GM18502 (cell line): ENCODE measurements around the gene PREX1.

Experiments used
- ATAC-seq: cut with Tn5 transposase; IDR thresholded peaks from one replicate; pipeline ENCODE4 v1.9.1; 2021; ENCODE audit warnings: mild to moderate bottlenecking; ENCODE audit not compliant: unreplicated experiment, poor library complexity

Gene PREX1

DNA sequence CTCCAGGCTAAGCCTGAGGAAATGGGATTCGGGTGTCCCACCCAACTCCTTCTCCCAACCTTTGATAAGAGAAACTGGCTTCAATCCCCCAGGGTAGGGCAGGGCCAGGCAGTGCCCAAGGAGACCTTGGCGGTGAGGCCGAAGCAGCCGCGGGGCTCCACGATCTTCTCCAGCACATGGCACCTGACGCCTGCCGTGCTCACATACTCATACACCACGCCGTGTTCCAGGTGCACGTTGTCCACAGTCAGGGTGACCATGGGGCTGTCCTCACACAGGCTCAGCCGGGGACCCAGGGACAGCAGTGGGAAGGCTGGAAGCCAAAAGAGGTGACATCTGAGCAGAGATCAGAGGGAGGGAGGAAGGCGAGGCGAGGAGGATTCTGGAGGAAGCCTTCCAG is 176.5 kb downstream of the PREX1 start:
- no peak for ATAC-seq

DNA sequence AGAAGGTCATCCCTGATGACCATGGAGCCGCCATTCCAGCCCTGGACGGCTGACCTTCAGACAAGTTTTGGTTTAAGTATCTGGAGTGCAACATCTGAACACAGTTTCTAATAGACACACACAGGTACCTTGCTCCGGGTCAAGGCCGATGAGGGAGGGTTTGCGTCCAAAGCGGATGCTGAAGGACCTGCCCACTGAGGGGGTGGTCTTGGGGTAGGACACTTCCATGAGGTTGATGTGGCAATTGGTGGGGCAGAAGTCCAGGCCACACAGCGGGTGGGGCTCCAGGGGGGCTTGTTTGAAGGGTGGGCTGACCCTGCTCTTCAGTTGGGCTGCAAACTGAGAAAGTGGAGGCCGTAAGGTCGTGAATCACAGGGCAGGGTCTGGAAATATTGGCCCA is 177.9 kb downstream of the PREX1 start:
- no peak for ATAC-seq

DNA sequence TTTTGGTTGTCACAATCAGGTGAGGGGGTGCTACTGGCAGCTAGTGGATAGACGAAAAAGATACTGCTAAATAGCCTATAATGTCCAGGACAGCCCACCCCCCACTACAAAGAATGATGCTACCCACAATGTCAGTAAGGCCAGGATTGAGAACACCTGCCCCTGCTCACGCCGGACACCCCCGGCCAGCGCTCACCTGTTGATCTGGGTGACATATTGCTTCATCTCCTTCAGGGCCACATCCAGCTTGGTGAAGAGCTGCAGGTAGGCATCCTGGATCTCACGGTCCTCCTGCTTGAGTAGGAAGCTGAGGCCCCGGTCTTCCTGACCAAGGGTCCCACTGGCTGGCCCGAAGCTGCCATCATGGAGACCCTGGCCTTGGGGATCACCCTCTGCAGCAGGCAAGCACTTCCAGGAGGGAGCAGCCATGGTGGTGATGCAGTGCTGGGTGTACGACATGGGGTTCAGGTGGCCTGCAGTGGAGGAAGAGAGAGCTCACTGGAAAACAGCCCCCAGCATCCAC is 178.6 kb downstream of the PREX1 start:
- ATAC-seq: no peak

DNA sequence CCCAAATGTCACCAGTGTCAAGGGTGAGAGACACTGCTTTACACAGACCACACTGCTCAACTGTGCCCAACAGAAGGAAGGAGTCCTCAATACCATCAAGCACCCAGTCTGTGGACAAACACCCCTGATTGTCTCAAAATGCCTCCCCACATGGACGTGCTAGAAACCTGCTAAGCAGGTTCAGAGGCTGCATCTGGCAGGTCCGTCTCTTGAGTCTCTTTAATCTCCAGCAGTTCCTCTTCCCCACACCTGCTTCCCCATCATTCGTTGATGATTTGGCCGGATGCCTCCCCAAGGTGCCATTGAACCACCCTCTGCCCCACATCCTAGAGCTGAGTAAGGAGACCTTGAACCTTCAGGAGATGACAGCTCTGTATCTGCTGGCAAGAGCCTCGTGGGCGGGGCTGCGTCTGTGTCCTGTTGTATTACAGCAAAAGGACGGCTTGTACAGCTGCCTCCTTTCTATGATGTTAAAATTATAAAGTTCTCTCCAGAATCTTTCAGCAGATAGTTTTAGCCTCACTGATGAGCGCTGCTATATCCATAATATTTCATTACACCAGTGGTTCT is 179.2 kb downstream of the PREX1 start:
- no peak for ATAC-seq

DNA sequence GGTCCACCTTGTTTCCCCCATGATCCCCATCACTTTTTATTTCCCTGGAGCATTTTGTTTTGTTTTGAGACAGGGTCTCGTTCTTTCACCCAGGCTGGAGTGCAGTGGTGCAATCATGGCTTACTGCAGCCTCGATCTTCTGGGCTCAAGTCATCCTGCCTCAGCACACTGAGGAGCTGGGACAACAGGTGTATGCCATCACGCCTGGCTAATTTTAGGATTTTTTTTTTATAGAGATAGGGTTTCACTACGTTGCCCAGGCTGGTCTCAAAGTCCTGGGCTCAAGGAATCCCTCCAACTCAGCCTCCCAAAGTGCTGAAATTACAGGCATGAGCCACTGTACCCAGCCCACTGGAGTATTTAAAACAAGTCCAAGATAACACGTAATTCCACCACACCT is 179.9 kb downstream of the PREX1 start:
- no peak for ATAC-seq

DNA sequence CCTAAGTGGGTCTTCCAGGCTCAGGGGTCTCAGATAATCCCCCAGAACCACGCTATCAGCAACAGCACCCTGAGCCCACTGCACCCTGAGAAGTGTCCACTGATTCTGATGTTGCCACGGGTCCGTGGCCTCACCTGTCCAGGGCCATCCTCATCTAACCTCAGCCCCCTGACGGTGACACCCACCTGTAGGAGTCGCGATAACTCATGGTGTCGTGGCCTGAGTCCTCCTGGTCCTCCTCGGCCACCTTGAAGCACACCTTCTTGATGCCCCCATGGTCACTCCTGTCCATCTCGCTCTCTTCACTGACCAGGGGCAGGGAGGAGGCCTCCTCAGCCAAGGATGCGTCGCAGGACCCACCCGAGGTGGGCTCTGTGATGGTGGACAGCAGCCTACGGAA is 182.1 kb downstream of the PREX1 start:
- ATAC-seq: no peak

DNA sequence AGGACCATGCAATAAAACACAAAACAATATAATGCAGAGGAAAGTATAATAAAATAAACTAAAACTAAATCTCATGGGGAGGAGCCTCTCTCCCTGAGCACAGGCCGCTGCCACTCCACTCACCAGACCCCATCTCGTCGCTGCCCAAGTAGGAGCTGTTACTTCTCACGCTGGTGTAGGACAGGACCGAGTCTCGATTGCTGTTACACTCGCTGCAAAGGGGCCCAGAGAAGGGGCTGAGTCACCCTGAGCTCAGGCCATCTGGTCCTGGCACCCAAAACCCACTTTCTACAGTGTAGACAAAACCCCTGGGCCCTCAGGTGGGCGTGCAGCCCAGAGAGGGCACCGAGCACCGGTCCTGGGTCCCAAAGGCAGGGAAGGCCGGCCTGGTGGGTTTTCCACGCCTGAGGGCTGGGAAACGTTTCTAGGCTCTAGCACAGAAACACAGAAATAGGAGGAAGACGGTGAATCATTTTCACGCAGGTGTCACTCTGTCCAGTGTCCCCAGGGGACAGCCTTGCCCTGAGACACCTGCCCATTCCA is 183.4 kb downstream of the PREX1 start:
- ATAC-seq: no peak

DNA sequence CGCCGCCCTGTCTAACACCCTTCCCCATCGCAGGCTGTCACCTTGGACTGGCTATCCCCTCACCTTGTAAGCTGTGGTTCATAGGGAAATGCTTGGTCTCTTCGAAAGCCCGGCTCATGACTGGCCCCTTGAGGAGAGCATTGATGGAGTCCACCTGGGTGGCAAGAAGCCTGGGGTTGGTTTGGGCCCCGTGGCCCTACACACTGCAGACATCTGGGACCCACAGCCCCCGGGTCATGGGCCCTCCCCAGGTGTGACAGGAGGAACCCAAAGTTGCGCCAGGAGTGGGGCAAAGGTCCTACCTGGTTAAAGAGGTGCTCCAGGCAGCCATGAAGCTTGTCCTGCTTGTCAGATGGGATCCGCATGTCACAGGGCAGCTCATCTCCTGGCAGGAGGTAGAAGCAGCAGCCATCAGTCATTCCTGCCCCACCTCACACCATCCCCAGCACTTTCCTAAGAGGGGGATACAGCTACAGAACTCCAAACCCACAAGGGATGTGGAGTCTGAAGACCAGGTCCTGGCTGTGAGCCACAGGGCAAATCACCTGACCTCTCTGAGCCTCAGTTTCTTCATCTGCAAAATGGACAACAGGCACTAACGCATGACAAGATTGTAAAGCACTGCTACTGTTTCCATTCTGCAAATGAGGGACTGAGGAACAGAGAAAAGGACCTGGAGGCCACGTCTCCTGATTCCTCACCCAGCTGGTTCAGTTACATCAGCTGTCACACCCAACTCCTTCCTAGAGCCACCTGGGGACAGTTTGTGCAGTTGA is 185.5 kb downstream of the PREX1 start:
- no peak for ATAC-seq

DNA sequence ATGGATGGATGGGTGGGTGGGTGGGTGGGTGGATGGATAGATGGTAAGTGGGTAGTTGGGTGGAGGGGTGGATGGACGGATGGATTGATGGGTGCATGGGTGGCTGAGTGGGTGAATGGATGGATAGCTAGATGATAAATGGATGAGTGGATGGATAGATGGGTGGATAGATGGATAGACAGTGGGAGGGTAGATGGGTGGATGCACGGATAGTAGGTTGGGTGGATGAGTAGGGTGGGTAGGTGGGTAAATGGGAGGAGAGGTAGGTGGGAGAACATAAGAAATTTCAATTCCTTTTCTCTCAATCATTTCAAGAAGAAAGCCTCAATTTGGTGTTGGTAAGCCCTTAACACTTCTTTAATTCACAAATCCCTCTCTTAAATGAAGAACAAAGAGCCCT is 186.9 kb downstream of the PREX1 start:
- ATAC-seq: no peak

DNA sequence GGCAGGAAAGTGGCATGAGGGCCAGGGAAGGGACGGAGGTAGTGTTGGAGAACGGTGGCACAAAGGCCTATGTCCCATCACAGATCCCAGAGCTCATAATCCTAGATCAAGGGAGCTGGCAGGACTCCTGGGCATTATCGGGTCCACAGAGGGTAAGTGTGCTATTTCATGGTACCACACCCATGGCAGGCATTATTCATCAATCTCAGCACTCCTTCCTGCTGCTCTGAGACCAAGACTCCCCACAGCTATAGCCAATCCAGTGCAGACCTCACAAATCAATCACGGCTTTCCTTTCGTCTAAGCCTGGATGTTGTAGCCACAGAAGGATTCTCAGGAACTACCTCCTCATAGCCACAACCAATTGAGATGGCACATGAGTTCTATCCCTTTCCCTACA is 187.9 kb downstream of the PREX1 start:
- no peak for ATAC-seq

DNA sequence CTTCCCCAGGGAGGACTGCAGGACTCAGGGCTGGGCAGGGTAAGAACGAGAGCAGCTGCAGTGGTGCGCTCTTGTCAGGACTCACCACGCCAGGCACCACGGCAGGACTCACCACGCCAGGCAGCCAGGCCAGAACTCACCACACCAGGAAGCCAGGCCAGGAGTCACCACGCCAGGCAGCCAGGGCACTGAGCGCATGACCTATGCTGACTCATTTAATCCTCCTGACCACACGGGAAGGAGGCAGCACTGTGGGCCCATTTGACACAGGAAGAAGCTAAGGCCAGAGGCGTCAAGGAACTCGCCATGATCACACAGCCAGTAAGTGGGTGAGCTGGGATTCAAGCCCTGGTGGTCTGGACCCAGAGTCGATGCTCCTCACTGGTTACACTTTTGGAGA is 189.3 kb downstream of the PREX1 start:
- no peak for ATAC-seq

DNA sequence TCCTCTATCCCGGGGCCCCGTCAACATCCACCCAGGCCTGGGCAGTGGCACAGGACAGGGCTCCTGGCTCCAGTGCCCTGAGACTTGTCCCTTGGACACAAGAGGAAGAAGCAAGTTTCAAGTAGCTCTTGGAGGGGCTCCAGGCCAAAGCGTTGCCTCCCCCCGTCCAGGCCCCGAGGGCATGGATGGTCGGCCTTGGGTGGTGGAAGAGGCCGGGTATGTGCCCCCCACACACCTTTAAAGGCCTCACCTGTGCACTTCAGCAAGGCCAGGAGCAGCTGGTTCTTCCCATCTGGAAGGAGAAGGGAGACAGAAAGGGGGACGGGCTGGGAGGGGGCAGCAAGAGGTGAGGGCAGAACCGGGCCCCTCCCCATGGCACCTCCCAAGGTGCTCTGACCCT is 190.3 kb downstream of the PREX1 start:
- ATAC-seq: no peak

DNA sequence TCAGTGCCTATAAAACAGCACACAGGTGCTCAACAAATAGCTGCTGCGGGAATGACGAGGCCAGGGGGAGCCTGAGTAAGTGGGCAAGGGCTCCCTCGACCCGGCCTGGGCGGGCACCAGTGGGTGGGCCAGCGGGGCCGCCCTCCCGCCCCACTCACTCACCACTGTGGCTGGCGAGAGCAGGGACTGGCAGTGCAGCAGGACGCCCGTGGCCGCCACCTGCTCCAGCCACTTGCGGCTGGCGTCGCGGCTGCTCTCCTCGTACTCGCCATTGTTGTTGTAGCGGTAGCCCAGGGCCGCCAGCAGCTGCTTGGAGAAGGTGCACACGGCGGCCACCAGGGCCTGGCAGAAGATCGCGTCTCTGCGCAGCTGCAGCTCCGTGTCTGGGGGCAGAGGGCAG is 191.5 kb downstream of the PREX1 start:
- ATAC-seq: no peak

DNA sequence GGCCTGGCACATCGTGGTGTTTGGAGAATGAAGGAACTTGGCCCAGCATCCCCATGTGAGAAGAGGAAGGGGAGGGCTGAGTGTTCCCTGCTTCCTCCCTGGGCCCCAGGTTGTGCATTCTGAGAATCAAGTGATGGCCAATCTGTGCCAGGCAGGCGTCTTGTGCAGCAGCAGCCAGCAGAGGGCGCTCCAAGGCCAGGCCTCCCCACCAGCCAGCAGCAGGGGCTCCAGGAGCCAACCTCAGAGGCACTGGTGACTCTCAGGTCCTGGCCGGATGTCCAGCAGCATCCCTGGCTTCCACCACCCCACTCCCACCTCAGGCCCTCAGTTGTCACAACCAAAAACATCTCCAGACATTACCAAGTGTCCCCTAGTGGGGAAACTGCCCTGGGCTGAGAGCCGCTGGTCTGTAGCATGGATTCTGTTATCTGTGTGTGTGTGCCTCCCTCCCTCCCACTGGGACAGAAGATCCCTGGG is 192.0 kb downstream of the PREX1 start:
- ATAC-seq: no peak

DNA sequence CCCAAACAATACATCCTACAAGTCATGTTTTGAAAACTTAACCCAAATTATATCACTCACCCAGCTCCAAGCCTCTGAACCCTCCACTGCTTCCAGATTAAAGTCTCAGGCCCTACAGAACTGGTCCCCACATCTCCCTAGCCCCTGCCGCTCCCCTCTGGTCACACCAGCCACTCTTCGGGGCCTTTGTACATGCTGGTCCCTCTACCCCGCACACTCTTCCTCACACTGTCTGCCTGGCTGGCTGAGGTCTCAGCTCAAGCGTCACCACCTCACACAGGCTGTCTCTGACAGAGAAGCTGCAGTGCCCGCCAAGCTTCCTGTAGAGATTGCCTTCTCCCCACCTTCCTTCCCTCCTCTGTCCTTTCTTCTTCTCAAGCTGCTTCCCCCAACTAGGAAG is 192.4 kb downstream of the PREX1 start:
- ATAC-seq: no peak

DNA sequence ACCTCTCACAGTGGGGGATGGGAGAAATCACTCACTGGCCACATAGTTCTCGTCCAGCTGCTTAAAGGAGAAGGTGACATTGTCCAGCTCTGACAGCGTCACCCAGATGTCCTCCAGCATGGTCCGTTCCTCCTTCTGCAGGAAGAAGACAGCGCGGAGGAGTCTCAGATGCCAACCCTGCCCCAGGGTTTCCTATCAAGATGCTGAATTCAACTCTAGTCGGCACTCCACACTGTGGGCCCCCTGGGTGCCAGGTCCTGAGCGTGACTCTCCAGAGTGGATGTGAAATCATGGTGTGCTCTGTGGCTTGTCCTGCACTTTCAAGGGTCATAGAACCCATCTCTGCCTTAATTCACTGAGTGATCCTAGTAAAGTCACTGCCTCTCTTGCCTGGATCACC is 193.2 kb downstream of the PREX1 start:
- no peak for ATAC-seq

DNA sequence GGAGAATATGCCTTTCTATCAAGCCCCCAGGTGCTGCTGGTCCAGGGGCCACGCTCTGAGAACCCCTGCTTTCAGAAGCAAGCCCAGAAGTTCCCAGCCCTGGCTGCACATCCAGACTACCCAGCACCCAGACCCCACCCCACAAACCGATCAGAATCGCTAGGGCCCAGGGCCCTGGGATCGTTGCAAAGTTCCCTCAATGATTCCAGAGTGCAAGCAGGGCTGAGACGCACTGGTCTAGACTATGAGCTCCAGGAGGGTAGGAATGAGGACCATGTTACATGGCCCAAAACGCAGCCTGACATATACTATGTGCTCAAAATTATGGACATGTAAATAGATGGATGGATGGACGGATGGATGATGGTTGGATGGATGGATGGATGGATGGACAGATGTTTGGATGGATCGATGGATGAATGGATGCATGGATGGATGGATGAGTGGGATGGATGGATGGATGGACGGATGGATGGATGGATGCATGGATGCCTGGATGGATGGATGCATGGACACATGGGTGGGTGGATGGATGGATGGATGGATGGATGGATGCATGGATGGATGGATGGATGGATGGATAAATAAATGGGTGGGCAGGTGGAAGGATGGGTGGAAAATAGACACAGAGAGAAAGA is 194.1 kb downstream of the PREX1 start:
- ATAC-seq: no peak

DNA sequence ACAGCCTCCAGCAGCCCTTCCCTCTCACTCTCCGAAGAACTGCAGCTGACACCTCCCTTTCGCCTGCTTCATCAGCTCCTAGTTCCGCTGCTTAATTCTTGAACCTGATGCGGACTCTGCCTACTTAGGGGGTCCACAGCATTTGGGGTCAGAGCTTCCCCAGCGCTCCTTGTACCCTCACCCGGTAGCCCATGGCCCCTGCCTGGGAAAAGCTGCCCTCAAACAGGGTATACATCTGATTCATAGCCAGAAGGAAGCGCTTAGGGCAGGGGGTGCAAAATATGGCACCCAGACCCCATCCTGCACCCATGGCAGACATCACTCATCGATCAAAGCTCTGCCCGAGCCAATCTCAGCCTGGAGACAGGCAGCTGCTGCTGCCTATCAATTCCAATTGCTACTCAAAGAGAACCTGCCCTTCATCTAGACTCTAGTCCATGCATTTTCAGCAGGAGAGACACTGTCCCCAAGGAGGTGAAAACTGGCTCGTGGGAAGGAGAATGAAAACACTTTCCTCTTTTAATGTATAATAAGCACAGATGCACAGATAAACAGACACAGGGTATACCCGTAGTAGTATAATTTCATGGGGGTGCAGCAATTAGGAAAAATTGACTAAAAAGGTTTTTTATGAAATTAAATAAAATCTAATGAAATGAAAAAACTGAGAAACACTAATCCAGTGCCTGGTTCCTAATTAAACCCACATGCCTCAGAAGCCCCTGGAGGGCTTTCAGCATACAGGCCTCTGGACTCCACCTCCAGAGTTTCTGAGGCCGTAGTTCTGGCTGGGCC is 194.8 kb downstream of the PREX1 start:
- ATAC-seq: no peak

DNA sequence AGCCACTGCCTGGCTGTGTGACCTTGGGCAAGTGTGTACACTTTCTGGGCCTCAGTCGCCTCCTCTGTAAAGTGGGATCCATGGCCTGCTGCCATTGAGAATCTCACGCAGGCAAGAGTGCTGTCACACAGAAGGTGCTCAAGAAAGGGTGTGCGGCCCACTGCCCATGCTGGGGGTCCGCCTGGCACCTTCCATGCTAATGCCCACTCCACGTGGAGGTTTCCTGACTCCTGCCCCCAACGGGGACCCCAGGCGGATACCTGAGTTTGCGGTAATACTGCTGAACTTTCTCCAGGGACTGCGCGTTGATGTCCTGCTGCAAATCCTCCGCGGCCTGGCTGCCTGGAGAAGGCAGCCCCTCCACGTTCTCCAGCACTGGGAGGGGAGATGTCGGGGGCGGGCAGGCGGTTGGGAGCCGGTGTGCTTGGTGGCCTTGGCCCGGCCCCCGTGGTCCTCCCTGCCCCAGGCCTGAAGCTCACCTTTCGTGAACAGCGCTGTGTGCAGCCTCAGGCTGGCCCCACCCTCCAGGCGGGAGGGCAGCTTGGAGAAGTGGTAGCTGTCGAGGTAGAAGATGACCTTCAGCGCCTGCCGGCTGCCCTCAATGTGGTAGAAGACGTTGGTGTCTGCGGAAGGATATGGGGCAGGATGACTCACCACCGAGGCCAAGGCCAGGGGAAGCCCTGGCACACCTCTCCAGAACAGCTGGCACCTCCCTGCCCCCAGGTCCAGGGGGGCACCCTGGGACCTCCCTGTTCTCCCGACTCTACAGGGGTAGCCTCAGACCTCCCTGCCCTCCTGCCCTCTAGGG is 195.6 kb downstream of the PREX1 start:
- no peak for ATAC-seq
